Measurements from ENCODE around the gene POLR3B. TPM values are rescaled to one million over a fixed set of nuclear protein-coding genes. Genes with fewer than 3 reads are reported as not detected.

POLR3B gene
- total RNA-seq, 1 donor from 2014 or later = 9.6 TPM

GRCh38 chr12:106431839-106432411 lies 74.4 kb downstream of the POLR3B start:
- TF ChIP-seq CTCF (IDR thresholded peaks at IDR 0.05) = no peak
- Mint-ChIP-seq H3K27ac (ENCODE audit: unreplicated experiment) (no peak overlapping the region), H3K9me3 (ENCODE audit: low read depth) (no peaks in the 10 kb centered on the region), H3K4me1 (ENCODE audit: low read depth) (peaks cover 13% of the 10 kb centered on the region), H3K27me3 (ENCODE audit: low read depth) (no peaks in the 10 kb centered on the region), H3K36me3 (ENCODE audit: low read depth) (peaks cover 21% of the 10 kb centered on the region), H3K4me3 (ENCODE audit: unreplicated experiment) (no peak overlapping the region)
- no peak for DNase-seq (ENCODE audit: low spot score)

GRCh38 chr12:106433055-106433454 lies 75.5 kb downstream of the POLR3B start:
- DNase-seq (ENCODE audit: low spot score) = no peak
- H3K4me3 Mint-ChIP-seq (ENCODE audit: unreplicated experiment) = no peak overlapping the region
- no peak for TF ChIP-seq CTCF (IDR thresholded peaks at IDR 0.05)
- H3K36me3 Mint-ChIP-seq (ENCODE audit: low read depth) = peaks cover 28% of the 10 kb centered on the region
- H3K27ac Mint-ChIP-seq (ENCODE audit: unreplicated experiment) = no peak overlapping the region
- no peaks in the 10 kb centered on the region for H3K27me3 Mint-ChIP-seq (ENCODE audit: low read depth)
- peaks cover 10% of the 10 kb centered on the region for H3K4me1 Mint-ChIP-seq (ENCODE audit: low read depth)
- H3K9me3 Mint-ChIP-seq (ENCODE audit: low read depth) = no peaks in the 10 kb centered on the region

DNA sequence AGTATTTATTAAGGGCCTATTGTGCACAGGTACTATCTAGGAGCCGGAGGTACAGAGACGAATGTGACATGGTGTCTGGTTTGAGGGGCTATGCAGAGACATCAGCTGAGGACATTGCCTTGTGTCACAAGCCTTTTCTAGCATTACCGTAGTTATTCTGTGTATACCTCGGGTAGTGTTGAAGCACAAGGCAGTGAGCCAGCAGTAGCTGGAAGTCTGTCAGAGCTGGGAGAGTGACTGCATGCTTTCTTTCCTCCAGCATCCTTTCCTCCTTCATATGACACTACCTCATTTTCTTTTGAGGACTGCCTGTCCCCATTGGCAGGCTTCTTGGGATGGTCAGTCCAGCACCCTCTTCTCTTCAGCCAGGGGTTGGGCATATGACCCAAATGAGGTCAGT lies 77.0 kb downstream of the POLR3B start:
- no peak for DNase-seq (ENCODE audit: low spot score)
- H3K36me3 Mint-ChIP-seq (ENCODE audit: low read depth) = peaks cover 28% of the 10 kb centered on the region
- H3K9me3 Mint-ChIP-seq (ENCODE audit: low read depth) = no peaks in the 10 kb centered on the region
- H3K27ac Mint-ChIP-seq (ENCODE audit: unreplicated experiment) = no peak overlapping the region
- H3K4me1 Mint-ChIP-seq (ENCODE audit: low read depth) = peaks cover 3% of the 10 kb centered on the region
- no peak overlapping the region for H3K4me3 Mint-ChIP-seq (ENCODE audit: unreplicated experiment)
- no peak for TF ChIP-seq CTCF (IDR thresholded peaks at IDR 0.05)
- no peaks in the 10 kb centered on the region for H3K27me3 Mint-ChIP-seq (ENCODE audit: low read depth)

DNA sequence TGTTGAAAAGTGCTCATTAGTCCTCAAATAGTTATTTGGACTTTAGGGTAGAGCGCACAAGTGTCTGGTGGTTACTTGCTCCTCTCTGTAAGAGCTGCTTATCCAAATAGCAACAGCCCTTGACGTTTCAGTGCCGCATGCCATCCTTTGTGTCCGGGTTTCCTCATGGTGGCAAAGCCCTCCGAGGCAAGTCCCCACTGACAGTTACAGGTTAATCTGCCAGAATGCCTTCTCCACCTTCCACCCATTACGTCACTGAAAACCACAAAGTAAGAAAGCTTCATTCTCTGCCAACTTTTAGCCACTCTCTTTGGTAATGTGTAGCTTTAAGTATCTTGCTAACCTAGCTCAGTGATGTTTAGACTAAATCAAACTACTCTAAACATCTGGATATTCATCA lies 78.6 kb downstream of the POLR3B start:
- Mint-ChIP-seq H3K4me3 (ENCODE audit: unreplicated experiment) (no peak overlapping the region), H3K27ac (ENCODE audit: unreplicated experiment) (no peak overlapping the region), H3K9me3 (ENCODE audit: low read depth) (no peaks in the 10 kb centered on the region), H3K36me3 (ENCODE audit: low read depth) (peaks cover 30% of the 10 kb centered on the region), H3K27me3 (ENCODE audit: low read depth) (no peaks in the 10 kb centered on the region), H3K4me1 (ENCODE audit: low read depth) (no peaks in the 10 kb centered on the region)
- DNase-seq (ENCODE audit: low spot score) = no peak
- TF ChIP-seq CTCF (IDR thresholded peaks at IDR 0.05) = no peak

- H3K4me1 Mint-ChIP-seq (ENCODE audit: low read depth) = no peaks in the 10 kb centered on the region
- peaks cover 19% of the 10 kb centered on the region for H3K36me3 Mint-ChIP-seq (ENCODE audit: low read depth)
- no peak overlapping the region for H3K27ac Mint-ChIP-seq (ENCODE audit: unreplicated experiment)
- no peak for DNase-seq (ENCODE audit: low spot score)
- no peak overlapping the region for H3K4me3 Mint-ChIP-seq (ENCODE audit: unreplicated experiment)
- no peaks in the 10 kb centered on the region for H3K9me3 Mint-ChIP-seq (ENCODE audit: low read depth)
- no peaks in the 10 kb centered on the region for H3K27me3 Mint-ChIP-seq (ENCODE audit: low read depth)
- no peak for TF ChIP-seq CTCF (IDR thresholded peaks at IDR 0.05)
Measured at GRCh38 chr12:106442575-106442974, 85.0 kb downstream of the POLR3B start.

Data from chondrocyte (in vitro differentiated cells).